ENCODE measurements around the gene EGFL6. TPM values are rescaled to one million over a fixed set of nuclear protein-coding genes. Genes with fewer than 3 reads are reported as not detected.

EGFL6 gene
- total and polyA plus RNA-seq, 3 donors from 2014 or later: 0.56 to 2.1 (median 1.7) TPM

- Histone ChIP-seq H3K27ac (no peak overlapping the region), H3K27me3 (no peaks in the 10 kb centered on the region), H3K4me3 (no peak overlapping the region), H3K36me3 (ENCODE audit: low read depth, missing control alignments) (no peaks in the 10 kb centered on the region), H3K9me3 (no peaks in the 10 kb centered on the region), H3K4me1 (no peaks in the 10 kb centered on the region)
- no peak for TF ChIP-seq CTCF (IDR thresholded peaks at IDR 0.05)
- TF ChIP-seq POLR2A (IDR thresholded peaks at IDR 0.05): no peak
- intact Hi-C loops (cut with DNase I; ENCODE audit: low total_unique reads): no loop called here
- no peak for DNase-seq
- WGBS, 2 donors: 47 to 62% methylated on average over 2 of the region's 2 CpGs
Observed at GRCh38 chrX:13565511-13565910, 3.9 kb upstream of the EGFL6 start.

GRCh38 chrX:13570261-13570605 is 832 bp downstream of the EGFL6 start:
- no peak for TF ChIP-seq CTCF (IDR thresholded peaks at IDR 0.05)
- no peak for TF ChIP-seq POLR2A (IDR thresholded peaks at IDR 0.05)
- 0 to 5% methylated on average over 2 to 8 of the region's 9 CpGs for WGBS, 2 donors
- DNase-seq: no peak
- Histone ChIP-seq H3K4me1 (no peaks in the 10 kb centered on the region), H3K27ac (no peak overlapping the region), H3K9me3 (no peaks in the 10 kb centered on the region), H3K4me3 (peak overlapping the region in 1 of 2 donors; percentile 23), H3K27me3 (no peaks in the 10 kb centered on the region), H3K36me3 (ENCODE audit: low read depth, missing control alignments) (no peaks in the 10 kb centered on the region)
- intact Hi-C loops (cut with DNase I; ENCODE audit: low total_unique reads): no loop called here

DNA sequence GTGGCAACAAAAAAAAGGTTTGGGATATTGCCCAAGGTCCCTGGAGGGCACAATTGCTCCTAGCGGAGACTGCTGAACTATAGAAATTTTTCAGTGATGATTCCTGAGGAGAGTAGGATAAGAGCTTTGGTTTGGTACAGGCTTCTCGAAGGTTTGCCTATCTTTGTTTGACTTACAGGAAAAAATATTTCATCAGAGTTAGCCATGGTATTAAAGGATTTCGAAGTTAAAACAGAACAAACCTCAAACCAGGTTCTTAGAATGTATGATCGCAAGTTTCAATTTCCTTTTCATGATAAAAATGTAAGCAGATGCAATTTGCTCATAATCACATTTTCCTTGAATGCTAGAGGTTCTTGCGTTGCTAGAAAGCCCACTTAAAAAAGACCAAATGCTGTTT is 1.7 kb downstream of the EGFL6 start:
- Histone ChIP-seq H3K27ac (no peak overlapping the region), H3K27me3 (no peaks in the 10 kb centered on the region), H3K9me3 (no peaks in the 10 kb centered on the region), H3K4me1 (no peaks in the 10 kb centered on the region), H3K4me3 (no peak overlapping the region), H3K36me3 (ENCODE audit: low read depth, missing control alignments) (no peaks in the 10 kb centered on the region)
- WGBS, 2 donors: 68 to 71% methylated on average over 5 of the region's 5 CpGs
- DNase-seq: no peak
- TF ChIP-seq CTCF (IDR thresholded peaks at IDR 0.05): no peak
- no peak for TF ChIP-seq POLR2A (IDR thresholded peaks at IDR 0.05)
- intact Hi-C loops (cut with DNase I; ENCODE audit: low total_unique reads): no loop called here

DNA sequence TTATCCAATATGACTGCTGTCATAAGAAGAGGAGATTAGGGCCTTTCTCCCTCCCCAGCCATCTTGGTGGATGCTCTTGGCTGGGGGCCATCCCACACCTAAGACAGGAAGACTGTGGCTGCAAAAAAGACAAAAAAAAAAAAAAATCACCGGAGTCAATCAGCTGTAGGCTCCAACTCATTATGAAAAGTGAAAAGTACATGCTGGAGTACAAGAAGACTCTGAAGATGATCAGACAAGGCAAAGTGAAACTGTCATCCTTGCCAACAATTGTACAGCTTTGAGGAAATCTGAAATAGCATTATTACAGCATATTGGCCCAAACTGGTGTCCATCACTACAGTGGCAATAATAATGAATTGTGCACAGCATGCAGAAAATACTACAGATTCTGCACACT is 5.2 kb downstream of the EGFL6 start:
- Histone ChIP-seq H3K27me3 (no peaks in the 10 kb centered on the region), H3K9me3 (no peaks in the 10 kb centered on the region), H3K4me1 (no peaks in the 10 kb centered on the region), H3K36me3 (ENCODE audit: low read depth, missing control alignments) (no peaks in the 10 kb centered on the region), H3K4me3 (no peak overlapping the region), H3K27ac (no peak overlapping the region)
- DNase-seq: no peak
- intact Hi-C loops (cut with DNase I; ENCODE audit: low total_unique reads): no loop called here
- WGBS, 2 donors: 71 to 82% methylated on average over 1 of the region's 1 CpG
- TF ChIP-seq POLR2A (IDR thresholded peaks at IDR 0.05) (no peak), CTCF (IDR thresholded peaks at IDR 0.05) (no peak)

DNA sequence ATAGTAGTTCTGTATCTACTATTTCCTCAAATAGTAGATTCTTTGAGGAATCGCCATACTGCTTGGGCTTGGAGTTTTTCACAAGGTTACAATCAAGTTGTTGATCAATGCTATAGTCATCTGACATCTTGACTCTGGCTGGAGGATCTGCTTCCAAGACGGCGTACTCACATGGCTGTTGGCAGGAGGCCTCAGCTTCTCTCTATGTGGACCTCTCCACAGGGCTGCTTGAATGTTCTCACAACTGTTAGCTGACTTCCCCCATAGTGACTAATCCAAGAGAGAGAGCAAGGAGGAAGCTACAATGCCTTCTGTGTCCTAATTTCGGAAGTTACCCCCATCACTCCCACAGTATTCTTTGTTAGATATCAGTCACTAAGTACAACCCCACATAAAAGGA is 10.3 kb downstream of the EGFL6 start:
- intact Hi-C loops (cut with DNase I; ENCODE audit: low total_unique reads): no loop called here
- Histone ChIP-seq H3K9me3 (no peaks in the 10 kb centered on the region), H3K27ac (no peak overlapping the region), H3K4me1 (no peaks in the 10 kb centered on the region), H3K27me3 (no peaks in the 10 kb centered on the region), H3K4me3 (no peak overlapping the region), H3K36me3 (ENCODE audit: low read depth, missing control alignments) (no peaks in the 10 kb centered on the region)
- no peak for TF ChIP-seq POLR2A (IDR thresholded peaks at IDR 0.05)
- no peak for TF ChIP-seq CTCF (IDR thresholded peaks at IDR 0.05)
- DNase-seq: no peak
- WGBS, 2 donors: 93 to 96% methylated on average over 3 to 4 of the region's 4 CpGs

All from testis (tissue), 3 donors.